Astrocyte (in vitro differentiated cells and primary cell): ENCODE measurements around the gene GPR89B. TPM values are rescaled to one million over a fixed set of nuclear protein-coding genes. Genes with fewer than 3 reads are reported as not detected.

ENCODE experiments used
- total RNA-seq: library from RNA; stranded (reverse); gene quantifications from 2 replicates; pipeline ENCODE4 v1.2.1, GENCODE V29; 2021

Gene GPR89B
- total RNA-seq, 1 donor from 2014 or later: 13.0 TPM

Other genes starting within 250 kb of the GPR89B start
- 0.27 and 0.36 TPM in 2 replicates for gene GJA5, start 167.8 kb upstream of the GPR89B start, total RNA-seq
- gene GJA8, start 25.6 kb upstream of the GPR89B start, total RNA-seq: not detected in 2 replicates
- gene NBPF11, start 223.9 kb downstream of the GPR89B start, total RNA-seq: 8.3 and 8.7 TPM in 2 replicates